Measurements from ENCODE around the gene MAPK11. TPM values are rescaled to one million over a fixed set of nuclear protein-coding genes. Genes with fewer than 3 reads are reported as not detected.

The MAPK11 gene
- total and polyA plus RNA-seq, 8 donors: 0.29 to 13.6 (median 8.9) TPM; not detected in 1

- DNase-seq: no peak
- H3K4me3 ChIP-seq: peak overlapping the region in 3 of 4 donors; percentile 62 to 78 (median 66)
- H3K9me3 ChIP-seq: no peaks in the 10 kb centered on the region
- 83 to 88% (median 87%) methylated on average over 21 to 32 of the region's 32 CpGs for WGBS, 5 donors
- peaks cover 39 to 72% (median 68%) of the 10 kb centered on the region in 4 donors for H3K4me1 ChIP-seq
- no peaks in the 10 kb centered on the region for H3K27me3 ChIP-seq
- H3K36me3 ChIP-seq: peaks cover 11 to 24% (median 17%) of the 10 kb centered on the region in 4 donors
- H3K27ac ChIP-seq: no peak overlapping the region
- TF ChIP-seq EP300 (IDR thresholded peaks at IDR 0.05) (no peak), CTCF (IDR thresholded peaks at IDR 0.05) (no peak), POLR2AphosphoS5 (IDR thresholded peaks at IDR 0.05) (no peak), POLR2A (IDR thresholded peaks at IDR 0.05) (no peak)
- intact Hi-C loops (cut with DNase I; ENCODE audit: low total_unique reads): loop anchor here (10.0 kb wide), 1 partner anchor 255 kb away; the partner anchor contains the start of genes LMF2 and NCAPH2
These were observed 20.6 kb downstream of the MAPK11 start for GRCh38 chr22:50249341-50250248.

GRCh38 chr22:50248196-50249081 is 21.7 kb downstream of the MAPK11 start:
- H3K9me3 ChIP-seq: no peaks in the 10 kb centered on the region
- intact Hi-C loops (cut with DNase I; ENCODE audit: low total_unique reads): no loop called here
- 80 to 89% (median 85%) methylated on average over 14 to 29 of the region's 29 CpGs for WGBS, 5 donors
- no peak for DNase-seq
- H3K4me1 ChIP-seq: peaks cover 46 to 81% (median 79%) of the 10 kb centered on the region in 4 donors
- TF ChIP-seq POLR2A (IDR thresholded peaks at IDR 0.05): no peak
- TF ChIP-seq EP300 (IDR thresholded peaks at IDR 0.05): no peak
- peaks cover 11 to 24% (median 17%) of the 10 kb centered on the region in 4 donors for H3K36me3 ChIP-seq
- peak overlapping the region in 1 of 5 donors; percentile 27 for H3K27ac ChIP-seq
- H3K4me3 ChIP-seq: no peak overlapping the region
- no peaks in the 10 kb centered on the region for H3K27me3 ChIP-seq

- Histone ChIP-seq H3K36me3 (peaks cover 11 to 24% (median 17%) of the 10 kb centered on the region in 4 donors), H3K27me3 (no peaks in the 10 kb centered on the region), H3K27ac (peak overlapping the region in 3 of 5 donors; percentile 27 to 49 (median 29)), H3K4me1 (peaks cover 53 to 88% (median 86%) of the 10 kb centered on the region in 4 donors), H3K9me3 (no peaks in the 10 kb centered on the region), H3K4me3 (no peak overlapping the region)
- WGBS, 5 donors: 20 to 38% (median 29%) methylated on average over 9 to 16 of the region's 16 CpGs; no CpG with 5 or more reads in 1 of the 5 donors
- DNase-seq: peak; percentile 78 to 91
- TF ChIP-seq CTCF (IDR thresholded peaks at IDR 0.05) (no peak), POLR2AphosphoS5 (IDR thresholded peaks at IDR 0.05) (peak in 1 of 3 donors; percentile 44)
- intact Hi-C loops (cut with DNase I; ENCODE audit: low total_unique reads): no loop called here
These were observed 22.4 kb downstream of the MAPK11 start for GRCh38 chr22:50247748-50248147.

- peaks cover 11 to 24% (median 17%) of the 10 kb centered on the region in 4 donors for H3K36me3 ChIP-seq
- H3K27me3 ChIP-seq: no peaks in the 10 kb centered on the region
- peak overlapping the region in 2 of 4 donors; percentile 96 to 97 for H3K4me3 ChIP-seq
- no peaks in the 10 kb centered on the region for H3K9me3 ChIP-seq
- WGBS, 5 donors: 80 to 83% (median 82%) methylated on average over 16 to 20 of the region's 20 CpGs
- intact Hi-C loops (cut with DNase I; ENCODE audit: low total_unique reads): no loop called here
- TF ChIP-seq POLR2AphosphoS5 (IDR thresholded peaks at IDR 0.05) (no peak), CTCF (IDR thresholded peaks at IDR 0.05) (no peak), POLR2A (IDR thresholded peaks at IDR 0.05) (no peak), EP300 (IDR thresholded peaks at IDR 0.05) (no peak)
- no peak for DNase-seq
- H3K27ac ChIP-seq: peak overlapping the region in 2 of 5 donors; percentile 93 to 97
- H3K4me1 ChIP-seq: peaks cover 59 to 91% (median 90%) of the 10 kb centered on the region in 4 donors
These were observed 23.7 kb downstream of the MAPK11 start for GRCh38 chr22:50246242-50247175.
